Measurements from ENCODE around the gene GPC5.
"Not testable (repeated sequence)": the region's sequence is repeated elsewhere in the genome, so short reads cannot be mapped to it uniquely, and the experiment has no call there.

GPC5 gene

GRCh38 chr13:92221916-92222315, 823.5 kb downstream of the GPC5 start:
- DNase-seq = no peak

GRCh38 chr13:92224052-92224821, 825.8 kb downstream of the GPC5 start:
- DNase-seq = no peak

- DNase-seq = no peak
These were observed 826.4 kb downstream of the GPC5 start for GRCh38 chr13:92224825-92225224.

GRCh38 chr13:92225861-92226260, 827.4 kb downstream of the GPC5 start:
- DNase-seq = no peak

GRCh38 chr13:92232871-92233270, 834.5 kb downstream of the GPC5 start:
- no peak for DNase-seq

GRCh38 chr13:92251671-92252210, 853.3 kb downstream of the GPC5 start:
- no peak for DNase-seq

- no peak for DNase-seq
These were observed 857.1 kb downstream of the GPC5 start for GRCh38 chr13:92255526-92255925.

GRCh38 chr13:92256211-92256610, 857.8 kb downstream of the GPC5 start:
- DNase-seq = no peak

GRCh38 chr13:92259046-92259445, 860.6 kb downstream of the GPC5 start:
- DNase-seq = no peak

- no peak for DNase-seq
These were observed 861.1 kb downstream of the GPC5 start for GRCh38 chr13:92259523-92259922.

GRCh38 chr13:92260363-92260762, 861.9 kb downstream of the GPC5 start:
- DNase-seq = no peak

GRCh38 chr13:92262100-92262788, 863.8 kb downstream of the GPC5 start:
- DNase-seq = no peak

GRCh38 chr13:92265408-92265807, 867.0 kb downstream of the GPC5 start:
- no peak for DNase-seq

- no peak for DNase-seq
These were observed 872.6 kb downstream of the GPC5 start for GRCh38 chr13:92270990-92271389.

- no peak for DNase-seq
These were observed 873.8 kb downstream of the GPC5 start for GRCh38 chr13:92272177-92272576.

- not testable (repeated sequence) for DNase-seq
These were observed 882.6 kb downstream of the GPC5 start for GRCh38 chr13:92280986-92281385.

GRCh38 chr13:92290718-92291307, 892.4 kb downstream of the GPC5 start:
- not testable (repeated sequence) for DNase-seq

- not testable (repeated sequence) for DNase-seq
These were observed 896.1 kb downstream of the GPC5 start for GRCh38 chr13:92294533-92294932.

- DNase-seq = not testable (repeated sequence)
These were observed 897.8 kb downstream of the GPC5 start for GRCh38 chr13:92296154-92296671.

- DNase-seq = no peak
These were observed 899.8 kb downstream of the GPC5 start for GRCh38 chr13:92297971-92298942.

- no peak for DNase-seq
These were observed 902.2 kb downstream of the GPC5 start for GRCh38 chr13:92300651-92301050.

- no peak for DNase-seq
These were observed 905.0 kb downstream of the GPC5 start for GRCh38 chr13:92303428-92303827.
